ENCODE measurements around the gene GK. TPM values are rescaled to one million over a fixed set of nuclear protein-coding genes. Genes with fewer than 3 reads are reported as not detected.
A peak's percentile ranks its signal among the peaks of the same experiment; 100 is the strongest.

The GK gene
- total RNA-seq, 1 donor from 2014 or later, result 15.1 TPM

DNA sequence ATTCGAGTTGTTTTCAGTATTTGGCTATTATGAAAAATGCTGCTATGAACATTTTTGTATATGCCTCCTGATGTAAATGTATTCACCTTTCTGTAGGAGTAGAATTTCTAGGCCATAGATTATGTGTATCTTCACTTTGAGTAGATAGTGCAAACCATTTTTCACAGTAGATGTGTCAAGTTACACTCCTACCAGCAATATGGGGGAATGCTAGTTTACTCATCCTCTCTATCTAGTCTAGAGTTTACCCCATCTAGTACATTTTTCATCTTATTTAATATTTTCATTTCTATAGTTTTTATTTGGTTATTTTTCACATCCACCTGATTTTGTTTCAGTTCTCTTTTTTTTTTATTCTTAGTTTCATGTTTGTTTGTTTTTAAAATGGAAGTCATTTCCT is 59.0 kb downstream of the GK start:
- no peaks in the 10 kb centered on the region for H3K27me3 Mint-ChIP-seq
- H3K36me3 Mint-ChIP-seq (ENCODE audit: low read depth), result peaks cover 43% of the 10 kb centered on the region
- TF ChIP-seq, protein P1, sequence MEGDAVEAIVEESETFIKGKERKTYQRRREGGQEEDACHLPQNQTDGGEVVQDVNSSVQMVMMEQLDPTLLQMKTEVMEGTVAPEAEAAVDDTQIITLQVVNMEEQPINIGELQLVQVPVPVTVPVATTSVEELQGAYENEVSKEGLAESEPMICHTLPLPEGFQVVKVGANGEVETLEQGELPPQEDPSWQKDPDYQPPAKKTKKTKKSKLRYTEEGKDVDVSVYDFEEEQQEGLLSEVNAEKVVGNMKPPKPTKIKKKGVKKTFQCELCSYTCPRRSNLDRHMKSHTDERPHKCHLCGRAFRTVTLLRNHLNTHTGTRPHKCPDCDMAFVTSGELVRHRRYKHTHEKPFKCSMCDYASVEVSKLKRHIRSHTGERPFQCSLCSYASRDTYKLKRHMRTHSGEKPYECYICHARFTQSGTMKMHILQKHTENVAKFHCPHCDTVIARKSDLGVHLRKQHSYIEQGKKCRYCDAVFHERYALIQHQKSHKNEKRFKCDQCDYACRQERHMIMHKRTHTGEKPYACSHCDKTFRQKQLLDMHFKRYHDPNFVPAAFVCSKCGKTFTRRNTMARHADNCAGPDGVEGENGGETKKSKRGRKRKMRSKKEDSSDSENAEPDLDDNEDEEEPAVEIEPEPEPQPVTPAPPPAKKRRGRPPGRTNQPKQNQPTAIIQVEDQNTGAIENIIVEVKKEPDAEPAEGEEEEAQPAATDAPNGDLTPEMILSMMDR (IDR thresholded peaks at IDR 0.05), result no peak
- CTCF ChIA-PET, result no interaction called here
- DNase-seq (no peak), ATAC-seq (ENCODE audit: low read depth) (no peak)
- peaks cover 6% of the 10 kb centered on the region for H3K9me3 Mint-ChIP-seq
- intact Hi-C loops (cut with micrococcal nuclease), result loop anchor here (5.0 kb wide), 1 partner anchor 60 kb away; the partner anchor contains the start of gene GK
- POLR2A ChIA-PET, result interaction anchor here (0.6 kb wide), 1 partner anchor 160 kb away, joined by 5 read pairs; no protein-coding TSS in a partner anchor
- no peak overlapping the region for H3K27ac Mint-ChIP-seq
- peaks cover 7% of the 10 kb centered on the region for H3K4me1 Mint-ChIP-seq
- no peak overlapping the region for H3K4me3 Mint-ChIP-seq

GRCh38 chrX:30713061-30713525 is 59.9 kb downstream of the GK start:
- Mint-ChIP-seq H3K4me3 (no peak overlapping the region), H3K27me3 (no peaks in the 10 kb centered on the region), H3K36me3 (ENCODE audit: low read depth) (peaks cover 43% of the 10 kb centered on the region), H3K9me3 (peaks cover 6% of the 10 kb centered on the region), H3K4me1 (peaks cover 7% of the 10 kb centered on the region), H3K27ac (peak overlapping the region; percentile 57)
- TF ChIP-seq, protein P1 (IDR thresholded peaks at IDR 0.05), result no peak
- intact Hi-C loops (cut with micrococcal nuclease), result loop anchor here (1.0 to 5.0 kb wide), 2 partner anchors 61 to 143 kb away; partner anchors contain the start of gene GK
- CTCF ChIA-PET, result interaction anchor here (0.9 kb wide), 1 partner anchor 78 kb away, joined by 3 read pairs; no protein-coding TSS in a partner anchor
- ATAC-seq (ENCODE audit: low read depth) (peak; percentile 64), DNase-seq (no peak)
- POLR2A ChIA-PET, result interaction anchor here (0.6 kb wide), 1 partner anchor 24 kb away, joined by 4 read pairs; no protein-coding TSS in a partner anchor

GRCh38 chrX:30714138-30714537 is 60.9 kb downstream of the GK start:
- Mint-ChIP-seq H3K27me3 (no peaks in the 10 kb centered on the region), H3K27ac (no peak overlapping the region), H3K36me3 (ENCODE audit: low read depth) (peaks cover 38% of the 10 kb centered on the region), H3K4me1 (peaks cover 7% of the 10 kb centered on the region), H3K9me3 (peaks cover 6% of the 10 kb centered on the region), H3K4me3 (no peak overlapping the region)
- ATAC-seq (ENCODE audit: low read depth) (no peak), DNase-seq (no peak)
- ChIA-PET POLR2A (no interaction called here), CTCF (interaction anchor here (0.9 kb wide), 1 partner anchor 79 kb away, joined by 3 read pairs; no protein-coding TSS in a partner anchor)
- intact Hi-C loops (cut with micrococcal nuclease), result loop anchor here (5.0 kb wide), 1 partner anchor 62 kb away; the partner anchor contains the start of gene GK
- TF ChIP-seq, protein P1 (IDR thresholded peaks at IDR 0.05), result no peak

DNA sequence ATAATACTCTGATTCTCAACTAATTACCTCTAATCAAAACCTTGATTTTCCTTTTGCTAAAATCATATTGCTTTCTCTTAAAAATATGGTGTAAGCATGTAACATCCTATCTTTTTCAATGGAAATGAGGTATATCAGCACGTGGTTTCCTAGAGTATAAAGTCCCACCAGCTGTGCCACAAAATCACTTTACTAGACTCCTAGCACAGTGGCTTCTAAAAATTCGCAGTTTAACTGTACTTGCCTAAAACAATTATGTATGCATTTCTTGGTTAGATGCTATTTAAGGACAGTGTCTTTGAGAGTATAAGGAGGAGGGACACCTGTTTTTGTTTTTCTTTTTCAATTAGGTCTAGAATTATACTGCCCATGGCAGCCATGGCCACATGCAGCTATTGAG is 62.8 kb downstream of the GK start:
- intact Hi-C loops (cut with micrococcal nuclease), result no loop called here
- Mint-ChIP-seq H3K4me1 (peaks cover 7% of the 10 kb centered on the region), H3K36me3 (ENCODE audit: low read depth) (peaks cover 37% of the 10 kb centered on the region), H3K27me3 (no peaks in the 10 kb centered on the region), H3K4me3 (no peak overlapping the region), H3K9me3 (peaks cover 3% of the 10 kb centered on the region), H3K27ac (no peak overlapping the region)
- ChIA-PET CTCF (no interaction called here), POLR2A (interaction anchor here (1.2 kb wide), 1 partner anchor 147 kb away, joined by 6 read pairs; no protein-coding TSS in a partner anchor)
- no peak for ATAC-seq (ENCODE audit: low read depth)
- TF ChIP-seq, protein P1 (IDR thresholded peaks at IDR 0.05), result no peak
- no peak for DNase-seq

DNA sequence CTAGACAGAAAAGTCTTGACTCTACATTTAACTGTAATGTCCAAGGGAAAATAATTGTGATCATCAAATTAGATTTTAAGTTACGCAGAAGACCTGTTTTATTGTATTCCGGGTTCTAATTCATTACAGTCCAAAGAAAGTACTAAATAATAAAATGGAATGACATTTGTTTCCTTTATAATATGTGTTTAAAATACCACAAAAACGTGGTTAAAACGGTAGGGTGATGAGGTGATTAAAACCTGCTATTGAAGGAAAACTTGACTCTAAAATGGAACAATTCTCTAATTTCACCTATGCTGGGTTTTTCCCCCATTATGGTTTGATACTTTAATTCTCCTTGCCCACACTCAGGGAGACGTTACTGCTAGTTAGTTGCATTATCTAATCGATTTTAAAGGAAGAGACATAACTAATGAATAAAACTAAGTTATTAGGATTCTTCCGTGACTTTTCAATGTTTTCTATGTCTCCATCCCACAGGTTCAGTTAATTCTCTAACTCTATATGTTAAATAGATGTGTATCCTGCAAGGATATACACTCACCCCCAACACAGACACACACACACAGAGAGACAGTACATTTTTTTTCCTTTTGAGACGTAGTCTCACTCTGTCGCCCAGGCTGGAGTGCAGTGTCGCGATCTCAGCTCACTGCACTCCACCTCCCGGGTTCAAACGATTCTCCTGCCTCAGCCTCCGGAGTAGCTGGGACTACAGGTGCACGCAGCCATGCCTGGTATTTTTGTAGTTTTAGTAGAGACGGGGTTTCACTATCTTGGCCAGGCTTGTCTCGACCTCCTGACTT is 80.8 kb downstream of the GK start:
- intact Hi-C loops (cut with micrococcal nuclease), result no loop called here
- Mint-ChIP-seq H3K4me1 (no peaks in the 10 kb centered on the region), H3K36me3 (ENCODE audit: low read depth) (no peaks in the 10 kb centered on the region), H3K9me3 (no peaks in the 10 kb centered on the region), H3K4me3 (no peak overlapping the region), H3K27ac (no peak overlapping the region), H3K27me3 (no peaks in the 10 kb centered on the region)
- ChIA-PET POLR2A (no interaction called here), CTCF (interaction anchor here (1.2 to 3.1 kb wide), 2 partner anchors 131 to 303 kb away, joined by 4 to 13 read pairs; no protein-coding TSS in a partner anchor)
- no peak for ATAC-seq (ENCODE audit: low read depth)
- DNase-seq, result no peak
- TF ChIP-seq, protein P1 (IDR thresholded peaks at IDR 0.05), result no peak
